IMR-90 (cell line): ENCODE results near the gene TM7SF3. TPM values are rescaled to one million over a fixed set of nuclear protein-coding genes. Genes with fewer than 3 reads are reported as not detected.

Experiments
- ATAC-seq: fragments of 200-7000 bp; cut with Tn5 transposase; 2 replicates; pipeline ENCODE4 v1.9.1; 2020; ENCODE audit warnings: low read depth, mild to moderate bottlenecking, moderate library complexity
- BruUV-seq: library from RNA; stranded (reverse); fragments of 400-500 nt; replicated peaks from 2 replicates; lab custom pipeline; 2021; lab: Mats Ljungman, UMichigan
- CTCF ChIA-PET: fragments of 300-600 bp; formaldehyde crosslinking; extraction: SDS; loops from one replicate; lab custom pipeline; 2021; ENCODE audit warnings: antibody characterized with exemption; lab: Yijun Ruan, JAX
- POLR2A ChIA-PET: fragments of 300-600 bp; sonication (Branson Sonifier 250); formaldehyde crosslinking; loops from one replicate; lab custom pipeline; 2022; ENCODE audit warnings: antibody characterized with exemption; ENCODE audit not compliant: unreplicated experiment; lab: Charles Lee
- DNase-seq: peaks from one replicate; pipeline ENCODE4 v3.0.0; 2013
- H2AFZ ChIP-seq: replicated peaks from 2 replicates; pipeline ENCODE3; 2013; ENCODE audit warnings: low read length, mild to moderate bottlenecking; ENCODE audit not compliant: poor library complexity
- H2AK5ac ChIP-seq: 2 replicates; pipeline ENCODE4 v1.6.1; 2013; ENCODE audit warnings: low read depth, low read length, inconsistent platforms
- H2AK9ac ChIP-seq: replicated peaks from 2 replicates; pipeline ENCODE3; 2013; ENCODE audit warnings: mild to moderate bottlenecking, low read depth, low read length, moderate library complexity; ENCODE audit not compliant: poor library complexity
- H2BK120ac ChIP-seq: 2 replicates; pipeline ENCODE4 v1.6.1; 2013; ENCODE audit warnings: low read depth, low read length, inconsistent platforms
- H2BK15ac ChIP-seq: 3 replicates; pipeline ENCODE4 v1.6.1; 2013; ENCODE audit warnings: low read depth, low read length, inconsistent platforms
- H2BK20ac ChIP-seq: 2 replicates; pipeline ENCODE4 v1.6.1; 2013; ENCODE audit warnings: low read depth, mild to moderate bottlenecking, inconsistent platforms, low read length, moderate library complexity
- H2BK5ac ChIP-seq: 2 replicates; pipeline ENCODE4 v1.6.1; 2013; ENCODE audit warnings: mild to moderate bottlenecking, low read depth, low read length, inconsistent platforms; ENCODE audit not compliant: poor library complexity, severe bottlenecking
- H3K14ac ChIP-seq: replicated peaks from 2 replicates; pipeline ENCODE4 v1.6.1; 2013; ENCODE audit warnings: low read depth, low read length, inconsistent platforms
- H3K18ac ChIP-seq: 2 replicates; pipeline ENCODE4 v1.6.1; 2013; ENCODE audit warnings: low read depth, low read length, control low read depth
- H3K23ac ChIP-seq: 2 replicates; pipeline ENCODE4 v1.6.1; 2013; ENCODE audit warnings: low read depth, low read length, inconsistent platforms
- H3K27ac ChIP-seq: 2 replicates; pipeline ENCODE4 v1.5.1; 2013; ENCODE audit warnings: mild to moderate bottlenecking, control low read depth, low read length; ENCODE audit not compliant: insufficient read depth
- H3K27me3 ChIP-seq: 2 replicates; pipeline ENCODE4 v1.6.1; 2013; ENCODE audit warnings: low read length; ENCODE audit not compliant: control insufficient read depth, insufficient read depth
- H3K36me3 ChIP-seq: 2 replicates; pipeline ENCODE4 v1.6.1; 2013; ENCODE audit warnings: low read length, mixed read lengths; ENCODE audit not compliant: control insufficient read depth, insufficient read depth
- H3K4ac ChIP-seq: 2 replicates; pipeline ENCODE4 v1.6.1; 2013; ENCODE audit warnings: low read depth, low read length, inconsistent platforms
- H3K4me1 ChIP-seq: 2 replicates; pipeline ENCODE4 v1.6.1; 2013; ENCODE audit warnings: low read length, mixed read lengths; ENCODE audit not compliant: control insufficient read depth, insufficient read depth
- H3K4me2 ChIP-seq: 2 replicates; pipeline ENCODE4 v1.6.1; 2013; ENCODE audit warnings: low read depth, mild to moderate bottlenecking, control low read depth, low read length, moderate library complexity
- H3K4me3 ChIP-seq: 2 replicates; pipeline ENCODE4 v1.5.1; 2013; ENCODE audit warnings: low read depth, mild to moderate bottlenecking, control low read depth, low read length, moderate library complexity; ENCODE audit not compliant: insufficient read depth
- H3K56ac ChIP-seq: 2 replicates; pipeline ENCODE4 v1.6.1; 2013; ENCODE audit warnings: low read length, inconsistent platforms; ENCODE audit not compliant: insufficient read depth; ENCODE audit errors: extremely low read depth
- H3K79me1 ChIP-seq, 2 experiments: 2 replicates each; pipeline ENCODE4 v1.6.1; 2013; ENCODE audit warnings: low read length in 2 of 2, inconsistent platforms in 1 of 2, low read depth in 1 of 2
- H3K9ac ChIP-seq: 2 replicates; pipeline ENCODE4 v1.6.1; 2013; ENCODE audit warnings: low read depth, low read length, control low read depth
- H3K9me1 ChIP-seq: 2 replicates; pipeline ENCODE4 v1.6.1; 2013; ENCODE audit warnings: low read length, inconsistent platforms; ENCODE audit not compliant: insufficient read depth
- H3K9me3 ChIP-seq: 2 replicates; pipeline ENCODE4 v1.6.1; 2013; ENCODE audit warnings: low read length; ENCODE audit not compliant: control insufficient read depth, insufficient read depth
- H4K20me1 ChIP-seq: 2 replicates; pipeline ENCODE4 v1.6.1; 2013; ENCODE audit warnings: low read length, inconsistent platforms; ENCODE audit not compliant: insufficient read depth
- H4K5ac ChIP-seq: 2 replicates; pipeline ENCODE4 v1.6.1; 2013; ENCODE audit warnings: mild to moderate bottlenecking, low read depth, low read length, control low read depth
- H4K8ac ChIP-seq, 2 experiments: 2 replicates each; pipeline ENCODE4 v1.6.1; 2013; ENCODE audit warnings: low read depth in 2 of 2, low read length in 2 of 2, control low read depth in 1 of 2, inconsistent platforms in 1 of 2
- H4K91ac ChIP-seq: 2 replicates; pipeline ENCODE4 v1.6.1; 2013; ENCODE audit warnings: low read depth, low read length, inconsistent platforms; ENCODE audit not compliant: insufficient read depth
- BHLHE40 ChIP-seq: fragments of 150-350 bp; IDR thresholded peaks from 2 replicates; pipeline ENCODE4 v1.6.1; 2016; ENCODE audit warnings: mild to moderate bottlenecking, low read depth, low read length
- CHD1 ChIP-seq: IDR thresholded peaks from 2 replicates; pipeline ENCODE4 v1.6.1; 2012; ENCODE audit warnings: low read depth, low read length, improper control_type of control experiment
- CTCF ChIP-seq: conservative IDR thresholded peaks from 2 replicates; pipeline ENCODE4 v1.5.1; 2012; ENCODE audit warnings: mild to moderate bottlenecking, low read depth, low read length, improper control_type of control experiment
- ELK1 ChIP-seq: fragments of 150-350 bp; IDR thresholded peaks from 2 replicates; pipeline ENCODE4 v1.6.1; 2016; ENCODE audit warnings: low read depth, mild to moderate bottlenecking, low read length, moderate library complexity, borderline replicate concordance
- FOS ChIP-seq: fragments of 150-350 bp; IDR thresholded peaks from 2 replicates; pipeline ENCODE4 v1.6.1; 2016; ENCODE audit warnings: low read depth, low read length
- MAFK ChIP-seq: IDR thresholded peaks from 2 replicates; pipeline ENCODE4 v1.6.1; 2012; ENCODE audit warnings: low read depth, low read length, improper control_type of control experiment
- RAD21 ChIP-seq: IDR thresholded peaks from 2 replicates; pipeline ENCODE4 v1.6.1; 2012; ENCODE audit warnings: low read length, improper control_type of control experiment
- RFX5 ChIP-seq: IDR thresholded peaks from 2 replicates; pipeline ENCODE4 v1.8.0; 2012; ENCODE audit warnings: low read depth, mild to moderate bottlenecking, low read length, moderate library complexity
- SMC3 ChIP-seq: fragments of 150-350 bp; IDR thresholded peaks from 2 replicates; pipeline ENCODE4 v1.6.1; 2016; ENCODE audit warnings: low read depth, mild to moderate bottlenecking, antibody characterized with exemption, low read length, moderate library complexity
- WGBS, 2 experiments: methylation state at CpG; one replicate each; pipeline versions ENCODE4 v1.1.5 to v1.1.7; 2013; ENCODE audit warnings: missing lambda C conversion rate in 2 of 2; ENCODE audit not compliant: insufficient read length in 1 of 2; ENCODE audit errors: extremely low coverage in 2 of 2; 5-methylcytosine and 5-hydroxymethylcytosine counted together
- dilution Hi-C: fragments of 300-500 bp; cut with HindIII; formaldehyde crosslinking; loops from one replicate; pipeline ENCODE4 v1.14.3; 2018; ENCODE audit warnings: low sequenced_read_pairs; ENCODE audit not compliant: unreplicated experiment
- in situ Hi-C: fragments of 300-500 bp; cut with MboI; formaldehyde crosslinking; loops from 3 replicates; pipeline ENCODE4 v1.14.3; 2019; ENCODE audit warnings: low sequenced_read_pairs, inconsistent platforms, mixed read lengths
- intact Hi-C: fragments of 100-400 bp; cut with micrococcal nuclease; formaldehyde crosslinking; loops from 2 replicates; pipeline ENCODE4 v1.10.0; 2022
- polyA plus RNA-seq, 3 experiments: library from polyadenylated mRNA; depleted of rRNA; stranded (reverse); fragments of >200 nt; gene quantifications; 2 replicates each; pipeline ENCODE4 v1.2.3, GENCODE V29; 2012; ENCODE audit warnings: low replicate concordance in 1 of 3
- total RNA-seq: library from RNA; depleted of rRNA; stranded (reverse); fragments of >200 nt; gene quantifications from 2 replicates; pipeline ENCODE4 v1.2.3, GENCODE V29; 2012

Gene TM7SF3
- total and polyA plus RNA-seq, 2 of the 4 experiments (the other 2 are of a cell fraction) = 35.3 to 46.6 TPM

GRCh38 chr12:27015730-27016076, 1.5 kb upstream of the TM7SF3 start:
- intact Hi-C loops (loop anchor here (1.0 to 2.0 kb wide), 3 partner anchors 127 to 291 kb away; partner anchors contain the start of gene STK38L), dilution Hi-C loops (no loop called here), in situ Hi-C loops (loop anchor here (5.0 kb wide), 1 partner anchor 287 kb away; no protein-coding TSS in a partner anchor)
- H2BK15ac ChIP-seq = no peak overlapping the region
- no peak overlapping the region for H4K5ac ChIP-seq
- H4K20me1 ChIP-seq = no peaks in the 10 kb centered on the region; the same call in 1 of the 2 replicates
- H3K9me3 ChIP-seq = no peaks in the 10 kb centered on the region
- no peak overlapping the region for H2BK20ac ChIP-seq
- no peak overlapping the region for H3K9ac ChIP-seq
- H3K23ac ChIP-seq = no peak overlapping the region
- H3K18ac ChIP-seq = no peak overlapping the region
- no peak overlapping the region for H2BK120ac ChIP-seq
- TF ChIP-seq RFX5 (no peak), MAFK (no peak), CHD1 (no peak), CTCF (peak; percentile 57), SMC3 (peak; percentile 43; the same call in 1 of the 2 replicates), FOS (no peak), ELK1 (no peak), RAD21 (peak; percentile 36; the same call in 1 of the 2 replicates), BHLHE40 (no peak)
- H2AFZ ChIP-seq = no peak overlapping the region
- H3K56ac ChIP-seq = no peak overlapping the region
- ATAC-seq (no peak), DNase-seq (peak; percentile 56)
- peaks cover 7 to 18% of the 10 kb centered on the region in 2 experiments for H3K79me1 ChIP-seq
- no peaks in the 10 kb centered on the region for H3K36me3 ChIP-seq
- H3K27ac ChIP-seq = no peak overlapping the region
- CTCF ChIA-PET = interaction anchor here (0.5 to 1.4 kb wide), 12 partner anchors 12 to 622 kb away, joined by 3 to 7 read pairs (median 3); partner anchors contain the start of genes C12orf71 and STK38L
- H4K8ac ChIP-seq = no peak overlapping the region
- no peak overlapping the region for H4K91ac ChIP-seq
- POLR2A ChIA-PET = no interaction called here
- H2AK5ac ChIP-seq = no peak overlapping the region
- H3K4me3 ChIP-seq = no peak overlapping the region
- no peaks in the 10 kb centered on the region for H3K9me1 ChIP-seq
- H2AK9ac ChIP-seq = no peak overlapping the region
- no peak overlapping the region for H3K4ac ChIP-seq
- BruUV-seq = no TSS peak
- no peaks in the 10 kb centered on the region for H3K4me1 ChIP-seq
- no peak overlapping the region for H3K4me2 ChIP-seq
- no peak overlapping the region for H2BK5ac ChIP-seq
- H3K27me3 ChIP-seq = no peaks in the 10 kb centered on the region
- no CpG with 5 or more reads among the region's 2 CpGs for WGBS, 2 experiments
- no peak overlapping the region for H3K14ac ChIP-seq
